GM19397 (cell line): Measurements from ENCODE around the gene UNC13C.
"Not testable (repeated sequence)": the region's sequence is repeated elsewhere in the genome, so short reads cannot be mapped to it uniquely, and the experiment has no call there.

Experiments
- ATAC-seq: cut with Tn5 transposase; IDR thresholded peaks from one replicate; pipeline ENCODE4 v1.9.1; 2021; ENCODE audit warnings: mild to moderate bottlenecking, moderate library complexity; ENCODE audit not compliant: unreplicated experiment

The UNC13C gene

DNA sequence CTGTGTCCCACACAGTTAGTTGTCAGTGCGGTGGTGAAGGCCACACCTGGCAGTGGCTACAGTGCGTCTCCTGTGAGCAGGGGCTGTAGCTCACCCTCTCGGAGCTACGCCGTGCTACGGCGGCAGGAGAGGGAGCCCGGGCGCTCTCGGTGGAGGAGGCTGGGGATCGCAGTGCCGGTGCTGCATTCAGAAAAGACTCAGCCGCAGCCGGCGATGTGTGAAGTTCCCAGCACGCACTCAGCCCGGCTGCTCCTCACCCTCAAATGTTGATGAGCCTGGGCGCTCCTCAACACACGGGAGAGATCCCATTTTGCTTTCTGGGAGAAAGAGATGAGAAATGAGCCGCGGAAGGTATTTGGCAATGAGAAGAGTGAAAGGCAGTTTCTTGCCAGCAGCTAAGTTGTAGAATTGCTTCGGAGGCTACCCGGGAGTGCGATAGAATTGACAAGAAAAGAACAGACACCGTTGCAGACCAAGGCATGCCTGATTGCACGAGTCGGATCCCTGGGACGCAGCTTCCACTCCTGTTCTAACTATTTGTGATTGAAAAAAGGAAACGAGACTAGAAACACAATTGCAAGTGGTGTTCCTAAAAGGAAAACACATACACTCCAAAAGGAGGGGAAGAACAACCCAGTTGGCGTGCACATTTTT is at the start of gene UNC13C:
Gene UNC13C, plus strand, starts transcription at position 189 of the 654 bp plus-strand sequence. CDS start 34,463 bp downstream, outside the sequence.
- no peak for ATAC-seq

DNA sequence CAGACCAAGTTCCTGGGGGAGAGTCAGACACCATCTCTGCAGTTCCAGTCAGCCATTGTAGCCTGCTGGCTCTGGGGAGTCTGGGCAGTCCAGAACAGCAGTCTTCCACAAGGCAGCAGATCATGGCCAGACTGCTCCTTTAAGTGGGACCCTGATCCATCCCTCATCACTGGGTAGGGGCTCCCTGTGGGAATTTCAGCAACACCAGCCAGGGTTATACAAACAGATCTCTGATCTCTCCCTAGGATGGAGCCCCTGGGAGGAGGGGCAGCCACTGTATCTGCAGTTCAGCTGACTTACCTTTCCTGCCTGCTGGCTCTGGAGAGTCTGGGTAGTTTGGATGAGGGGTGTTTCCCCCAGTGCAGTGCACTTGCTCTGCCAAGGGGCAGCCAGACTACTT is 42.1 kb upstream of the UNC13C start:
- ATAC-seq, result no peak

DNA sequence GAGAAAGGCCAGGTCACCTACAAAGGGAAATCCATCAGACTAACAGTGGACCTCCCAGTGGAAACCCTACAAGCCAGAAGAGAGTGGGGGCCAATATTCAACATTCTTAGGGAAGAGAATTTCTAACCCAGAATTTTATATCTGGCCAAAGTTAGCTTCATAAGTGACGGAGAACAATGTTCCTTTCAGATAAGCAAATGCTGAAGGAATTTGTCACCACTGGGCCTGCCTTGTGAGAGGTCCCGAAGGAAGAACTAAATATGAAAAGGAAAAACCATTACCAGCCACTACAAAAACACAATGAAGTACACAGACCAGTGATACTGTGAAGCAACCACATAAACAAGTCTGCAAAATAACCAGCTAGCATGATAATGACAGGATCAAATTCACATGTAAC is 40.6 kb upstream of the UNC13C start:
- not testable (repeated sequence) for ATAC-seq

DNA sequence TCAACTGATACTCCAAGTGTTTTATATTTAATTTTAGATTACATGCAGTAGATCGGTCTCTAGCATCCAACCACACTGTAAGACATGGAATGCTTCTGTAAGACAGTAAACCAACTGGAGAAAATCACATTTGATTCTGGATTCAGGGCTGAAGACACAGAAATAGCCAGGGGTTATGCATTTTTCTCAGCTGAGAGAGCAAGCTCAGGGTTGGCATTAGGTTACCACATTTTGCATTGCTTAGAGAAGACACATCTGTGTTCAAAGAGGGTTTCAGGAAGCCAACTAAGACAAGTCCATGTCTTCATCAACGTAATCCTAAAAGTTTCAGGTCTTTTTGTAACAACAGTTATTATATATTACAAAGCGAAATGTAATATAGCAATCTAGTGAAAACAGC is 27.7 kb upstream of the UNC13C start:
- ATAC-seq, result no peak

DNA sequence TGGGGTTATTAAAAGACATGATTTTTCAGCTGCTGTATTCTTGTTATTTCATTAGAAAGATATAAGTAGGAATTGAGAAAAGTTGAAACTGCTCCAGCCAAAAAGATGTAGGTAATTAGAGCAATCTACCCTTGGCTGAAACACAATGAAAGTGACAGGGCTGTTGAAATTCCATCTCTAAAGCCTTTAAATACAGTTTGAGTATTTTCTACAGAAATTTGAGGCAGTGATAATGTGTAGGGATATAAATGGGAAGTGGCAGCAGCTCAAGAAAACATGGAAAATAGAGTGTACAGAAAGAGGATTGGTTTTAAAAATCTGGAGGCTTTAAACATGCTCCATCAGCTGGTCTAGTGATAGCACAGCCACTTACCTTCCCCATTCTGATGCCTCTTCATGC is 22.8 kb upstream of the UNC13C start:
- no peak for ATAC-seq

DNA sequence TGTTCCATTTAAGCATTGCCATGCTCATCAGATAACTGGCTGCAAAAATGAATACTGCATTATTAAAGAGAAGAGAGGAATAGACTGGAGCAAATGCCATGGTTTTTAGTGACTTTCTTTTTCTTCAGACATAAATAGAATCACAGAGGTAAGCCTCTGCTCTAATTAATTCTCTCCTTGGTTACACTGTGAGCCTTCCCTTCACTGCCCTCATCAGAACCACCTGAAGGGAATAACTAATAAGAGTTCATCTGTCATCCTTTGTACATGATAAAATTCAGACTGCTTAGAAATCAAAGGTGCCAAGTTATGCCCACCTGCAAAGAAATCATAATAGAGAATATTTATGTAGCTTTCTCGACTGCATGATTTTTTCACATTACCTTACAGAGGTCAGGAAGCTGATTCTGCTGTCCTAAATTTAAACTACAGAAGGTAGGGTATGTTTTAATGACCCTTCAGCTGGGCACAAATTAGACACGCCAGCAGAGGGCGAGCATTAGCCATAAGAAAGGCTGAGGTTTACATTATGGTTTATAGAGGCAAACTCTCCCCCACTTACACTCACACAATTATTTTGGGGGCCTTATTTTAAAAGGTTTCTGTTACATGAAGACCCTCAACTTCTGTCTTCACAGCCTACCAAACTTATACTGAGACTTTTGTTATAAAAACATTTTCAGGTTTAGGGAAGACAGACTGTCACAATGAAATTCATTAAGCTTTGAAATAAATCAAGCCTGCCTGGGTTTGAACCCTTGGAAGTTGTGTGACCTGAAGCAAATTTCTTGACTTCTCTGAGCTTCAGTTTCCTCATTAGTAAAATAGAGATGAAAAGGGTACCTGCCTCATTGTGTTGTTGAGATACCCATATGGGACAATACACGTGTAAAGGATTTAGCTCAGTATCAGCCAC is 15.3 kb upstream of the UNC13C start:
- no peak for ATAC-seq

DNA sequence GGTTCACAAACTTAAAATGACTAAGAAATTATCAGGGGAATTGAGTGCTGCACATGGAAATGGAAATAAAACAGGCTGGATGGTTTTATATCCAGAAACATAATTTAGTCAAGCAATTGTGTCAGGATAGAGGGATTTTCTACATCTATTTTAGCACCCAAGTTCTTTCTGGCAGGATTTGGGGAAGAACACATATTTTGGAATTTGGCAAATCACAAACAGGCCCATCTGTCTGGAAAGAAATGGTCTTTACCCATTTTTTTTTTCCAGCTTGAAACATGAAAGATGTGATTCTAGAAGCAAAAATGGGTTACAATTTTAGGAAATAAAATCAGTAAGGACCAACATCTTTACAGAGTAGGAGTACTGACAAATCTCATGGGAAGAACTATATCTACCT is 14.4 kb upstream of the UNC13C start:
- no peak for ATAC-seq

DNA sequence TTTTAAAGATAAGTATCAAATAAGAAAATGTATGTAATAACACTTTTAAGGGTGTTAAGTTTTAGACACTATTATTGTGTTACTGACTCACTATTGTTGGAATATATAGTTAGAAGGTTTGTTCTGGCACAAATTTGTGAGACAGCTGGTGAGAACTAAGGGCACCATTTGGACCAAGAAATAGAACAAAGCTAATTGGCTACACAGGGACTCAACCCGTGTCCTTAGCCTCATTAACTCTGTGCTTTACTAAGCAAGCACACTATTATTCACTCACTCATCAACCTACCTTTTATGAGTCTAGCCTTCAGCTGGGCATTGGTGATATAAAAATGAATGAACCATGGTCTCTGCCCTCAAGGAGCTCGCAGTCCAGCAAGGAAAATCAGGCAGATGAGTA is 4.1 kb upstream of the UNC13C start:
- no peak for ATAC-seq

DNA sequence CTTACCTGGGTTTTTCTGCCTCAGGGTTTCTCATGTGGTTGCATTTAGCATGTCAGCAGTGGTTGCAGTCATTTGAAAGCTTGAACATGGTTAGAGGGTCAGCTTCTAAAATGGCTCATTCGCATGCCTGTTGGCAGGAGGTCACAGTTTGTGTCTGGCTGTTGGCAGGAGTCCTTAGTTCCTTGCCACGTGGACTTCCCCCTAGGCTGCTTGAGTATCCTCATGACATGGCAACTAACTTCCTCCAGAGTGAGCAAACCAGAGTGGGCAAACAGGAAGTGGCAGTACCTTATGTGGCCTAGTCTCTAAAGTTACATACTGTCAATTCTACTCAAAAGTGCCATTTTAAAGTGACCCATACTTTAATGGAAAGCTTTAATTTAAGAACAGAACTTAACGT is 3.4 kb upstream of the UNC13C start:
- no peak for ATAC-seq

DNA sequence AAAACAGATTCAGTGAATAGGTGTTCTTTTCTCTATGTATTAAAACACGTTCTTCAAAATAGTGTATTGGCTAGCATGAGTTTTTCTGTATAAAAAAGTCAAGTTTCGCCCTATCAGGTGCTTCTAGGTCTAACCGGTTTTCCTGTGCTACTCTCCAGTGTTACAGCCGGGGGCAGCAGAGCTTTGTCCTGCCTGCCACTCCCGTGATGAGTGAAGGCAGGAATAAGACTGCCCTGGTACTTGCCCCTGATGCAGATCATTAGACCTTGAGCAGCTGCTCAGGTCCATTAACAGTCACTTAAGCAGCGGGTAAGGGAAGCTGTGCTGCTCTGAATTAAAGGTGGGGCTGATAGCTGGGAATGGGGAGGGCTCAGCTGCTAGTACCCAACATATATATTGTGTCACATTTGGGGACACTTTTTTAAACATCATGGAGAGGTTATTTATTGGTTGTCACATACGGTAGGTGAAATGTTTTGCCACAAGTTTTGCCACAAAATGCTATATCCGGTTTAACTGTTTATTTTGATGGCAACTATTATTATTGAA is 1.3 kb upstream of the UNC13C start:
- no peak for ATAC-seq

DNA sequence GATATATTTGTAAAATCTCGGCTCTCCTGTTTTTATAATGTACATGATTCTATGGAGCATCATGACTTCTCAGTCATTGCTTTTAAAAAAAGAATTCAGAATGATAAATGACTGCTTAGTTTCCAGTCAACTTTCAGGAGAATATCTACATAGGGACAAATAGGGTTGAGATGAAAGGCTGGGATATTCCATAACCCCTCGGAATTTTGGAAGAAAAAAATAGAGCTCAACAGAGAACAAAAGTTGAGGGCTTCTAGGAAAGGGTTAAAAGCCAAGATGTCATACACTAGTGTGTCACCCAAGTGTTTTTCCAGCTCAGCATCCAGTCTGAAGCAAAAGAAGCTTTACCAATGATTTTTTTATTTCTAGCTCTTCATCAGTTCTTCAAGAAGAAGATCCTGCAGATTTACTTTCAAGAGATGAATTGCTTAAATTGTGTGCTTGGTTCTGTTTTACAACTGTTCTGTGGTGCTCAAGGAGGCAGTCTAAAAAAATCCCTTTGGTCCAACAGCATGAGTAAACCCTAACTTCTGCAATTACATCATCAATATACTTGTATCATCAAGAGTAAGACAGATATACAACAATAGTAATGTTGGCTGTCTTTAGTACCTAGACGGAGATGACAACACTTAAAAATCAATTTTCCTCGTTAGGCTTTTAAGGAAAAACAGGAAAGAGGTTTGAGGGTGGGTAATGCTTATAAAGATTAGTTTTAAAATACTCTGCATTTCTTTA is 979 bp downstream of the UNC13C start:
- ATAC-seq, result no peak

DNA sequence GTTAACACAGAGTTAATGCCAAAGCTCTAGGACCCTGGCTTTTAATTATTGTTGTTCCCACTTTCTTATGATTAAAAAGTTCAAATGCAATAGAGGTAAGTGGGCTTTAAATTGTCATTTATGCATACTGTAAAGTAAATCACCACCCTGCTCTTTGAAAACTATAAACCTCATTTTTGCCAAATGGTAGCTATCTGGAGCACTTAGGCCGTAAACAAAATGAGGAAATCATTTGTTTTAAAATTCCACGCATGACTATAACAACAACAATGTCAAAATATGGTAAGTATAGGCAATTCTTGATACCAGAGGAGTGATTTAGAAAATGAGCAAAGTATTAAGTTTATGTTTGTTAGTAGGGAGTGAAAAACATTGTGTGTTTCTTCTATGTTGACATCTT is 1.8 kb downstream of the UNC13C start:
- no peak for ATAC-seq

DNA sequence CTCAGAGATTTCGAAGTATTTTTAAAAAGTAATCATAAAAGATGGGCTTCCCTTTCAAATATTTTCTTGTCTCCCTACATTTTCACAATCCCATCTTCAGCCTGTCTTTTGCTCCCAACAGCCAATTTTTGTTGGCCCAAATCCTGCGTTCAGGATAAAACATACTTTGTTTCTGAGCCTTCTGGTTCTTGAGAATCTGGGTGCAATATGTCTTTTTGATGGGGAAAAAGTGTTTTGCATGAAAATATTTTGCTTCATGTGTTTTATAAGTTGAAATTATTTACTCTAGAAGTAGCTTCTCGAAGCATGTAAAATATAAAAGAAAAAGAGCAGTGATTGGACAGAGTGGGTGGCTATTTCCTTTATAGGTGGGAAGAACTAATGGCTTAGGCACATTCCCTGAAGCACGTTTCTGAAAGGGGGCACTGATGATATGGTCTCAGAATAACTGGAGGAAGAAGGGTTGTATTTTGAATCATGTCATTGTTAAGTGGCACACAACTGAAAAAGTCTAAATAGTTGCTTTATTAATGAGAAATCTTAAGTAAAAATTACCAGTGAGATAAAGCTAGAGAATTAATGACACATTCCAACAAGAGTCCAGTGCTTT is 3.9 kb downstream of the UNC13C start:
- no peak for ATAC-seq

DNA sequence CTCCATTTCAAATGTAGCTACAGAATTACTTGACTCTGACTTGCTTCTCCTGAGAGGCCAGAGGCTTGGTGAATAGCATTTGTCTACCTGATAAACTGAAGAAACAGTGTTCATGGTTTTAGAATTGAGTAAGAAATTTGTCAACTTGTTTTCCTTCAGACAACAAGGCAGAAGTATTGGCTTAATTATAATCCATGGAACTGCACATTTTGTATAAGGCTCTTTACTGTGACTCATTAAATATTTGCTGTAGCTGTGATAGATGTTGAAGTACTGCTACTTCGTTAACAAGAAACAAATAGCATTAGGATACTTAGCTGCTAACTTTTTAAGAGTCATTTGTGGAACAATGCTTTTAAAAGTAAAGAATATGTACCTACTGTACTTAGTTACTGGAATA is 4.6 kb downstream of the UNC13C start:
- ATAC-seq, result no peak

DNA sequence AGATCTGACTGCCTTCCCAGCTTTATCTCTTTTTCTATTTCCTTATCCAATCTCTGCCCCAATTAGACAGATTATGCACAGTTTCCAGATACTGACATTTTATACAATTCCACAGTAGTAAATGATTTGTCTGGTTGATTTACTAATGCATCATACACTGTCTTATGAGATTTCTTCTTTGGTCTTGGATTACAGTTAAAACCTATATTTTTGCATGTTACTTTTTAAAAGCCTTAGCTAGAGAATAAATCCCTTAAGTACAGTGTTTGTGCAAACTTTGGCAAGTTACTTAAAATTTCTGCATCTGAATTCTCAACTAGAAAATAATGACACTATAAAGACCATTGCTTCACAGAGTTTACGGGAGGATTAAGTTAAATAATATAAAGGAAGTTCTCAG is 6.0 kb downstream of the UNC13C start:
- ATAC-seq, result no peak

DNA sequence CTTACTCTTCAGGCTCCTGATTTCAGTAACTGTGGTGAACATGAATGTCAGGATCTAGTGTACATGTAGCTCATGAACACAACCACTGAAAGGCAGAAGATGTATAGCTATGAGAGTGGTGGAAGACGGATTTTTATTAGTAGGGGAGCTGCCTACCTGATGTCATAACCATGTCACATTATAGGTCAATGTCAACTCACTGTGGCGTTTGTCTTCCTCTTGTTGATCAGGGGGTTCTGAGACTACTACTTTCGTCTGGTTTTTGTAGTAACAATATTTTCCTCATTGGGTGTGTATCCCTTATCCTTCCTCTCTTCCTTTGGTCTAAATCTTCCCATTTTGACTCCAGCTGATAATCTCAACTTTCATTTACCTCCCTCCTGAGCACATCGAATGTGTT is 7.3 kb downstream of the UNC13C start:
- no peak for ATAC-seq

DNA sequence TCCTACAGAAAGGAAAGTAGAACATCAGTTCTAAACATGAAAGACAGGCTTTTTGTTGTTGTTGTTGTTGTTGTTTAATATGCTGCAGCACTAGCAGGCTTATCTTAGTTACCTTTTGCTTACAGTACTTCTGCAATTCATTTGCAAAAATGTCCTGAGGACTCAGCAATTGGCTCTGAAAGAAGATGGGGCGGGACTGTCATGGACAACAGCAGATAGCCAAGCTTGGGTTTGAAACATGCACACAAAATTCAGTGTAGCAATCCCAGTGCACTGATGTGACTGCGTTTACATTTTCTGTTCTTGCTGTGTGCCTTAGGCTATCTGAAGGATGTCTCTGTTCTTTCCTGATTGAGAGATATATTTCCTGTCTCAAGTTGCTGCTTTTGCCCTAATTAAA is 9.2 kb downstream of the UNC13C start:
- no peak for ATAC-seq

DNA sequence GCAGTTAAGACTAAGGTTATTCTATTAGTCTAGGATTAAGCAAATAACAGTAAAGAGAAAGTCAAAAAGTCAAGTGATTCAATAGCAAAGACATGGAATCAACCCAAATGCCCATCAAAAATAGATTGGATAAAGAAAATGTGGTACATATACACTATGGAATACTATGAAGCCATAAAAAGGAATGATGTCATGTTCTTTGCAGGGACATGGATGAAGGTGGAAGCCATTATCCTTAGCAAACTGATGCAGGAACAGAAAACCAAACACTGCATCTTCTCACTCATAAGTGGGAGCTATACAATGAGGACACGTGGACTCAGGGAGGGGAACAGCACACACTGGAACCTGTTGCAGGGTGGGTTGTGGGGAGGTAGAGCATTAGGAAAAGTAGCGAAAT is 29.0 kb downstream of the UNC13C start:
- no peak for ATAC-seq

DNA sequence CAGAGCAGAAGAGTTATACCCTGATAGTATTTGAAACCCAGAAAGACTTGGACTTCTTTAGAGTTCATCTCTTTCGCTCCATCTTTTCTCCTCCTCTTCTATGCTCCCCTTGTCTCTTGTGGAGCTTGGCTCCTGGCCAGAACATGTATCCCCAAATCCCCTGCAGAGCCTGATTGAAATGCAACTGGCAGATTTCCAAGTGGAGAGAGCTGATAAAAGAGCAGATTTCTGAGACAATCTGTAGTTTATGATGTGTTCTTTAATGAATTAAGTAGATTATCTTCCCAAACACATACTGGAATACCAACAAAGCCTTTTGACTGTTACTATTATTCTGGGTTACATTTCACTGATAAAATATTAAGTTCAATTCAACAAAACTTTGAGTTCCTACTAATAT is 33.4 kb downstream of the UNC13C start:
- no peak for ATAC-seq

DNA sequence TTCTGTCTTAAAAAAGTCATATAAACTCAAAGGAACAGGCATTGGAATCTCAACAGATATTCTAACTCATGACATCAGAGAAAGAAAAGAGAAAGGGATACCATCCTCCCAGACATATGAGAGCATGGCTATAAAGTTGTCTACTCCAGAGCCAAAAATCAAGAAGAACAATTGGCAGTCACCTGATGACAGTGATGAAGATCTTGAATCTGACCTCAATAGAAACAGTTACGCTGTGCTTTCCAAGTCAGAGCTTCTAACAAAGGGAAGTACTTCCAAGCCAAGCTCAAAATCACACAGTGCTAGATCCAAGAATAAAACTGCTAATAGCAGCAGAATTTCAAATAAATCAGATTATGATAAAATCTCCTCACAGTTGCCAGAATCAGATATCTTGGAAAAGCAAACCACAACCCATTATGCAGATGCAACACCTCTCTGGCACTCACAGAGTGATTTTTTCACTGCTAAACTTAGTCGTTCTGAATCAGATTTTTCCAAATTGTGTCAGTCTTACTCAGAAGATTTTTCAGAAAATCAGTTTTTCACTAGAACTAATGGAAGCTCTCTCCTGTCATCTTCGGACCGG is 35.9 kb downstream of the UNC13C start:
- ATAC-seq, result no peak

DNA sequence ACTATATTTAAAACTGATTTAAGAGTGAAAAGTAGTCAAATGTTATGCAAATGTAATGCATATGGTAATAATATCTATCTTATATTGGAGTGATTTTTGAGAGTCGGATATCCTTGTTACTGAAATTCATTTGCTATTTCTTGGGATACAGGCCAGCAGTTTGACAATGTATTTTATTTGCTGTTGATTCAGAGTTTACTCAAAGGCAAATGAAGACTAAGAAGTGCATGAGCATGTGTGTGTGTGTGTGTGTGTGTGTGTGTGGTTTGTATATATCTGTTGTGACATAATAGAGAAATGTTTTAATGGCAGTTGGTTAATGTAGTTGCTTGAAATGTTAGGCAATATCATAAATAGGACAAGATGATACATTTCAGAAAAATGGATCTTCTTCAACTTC is 39.0 kb downstream of the UNC13C start:
- ATAC-seq, result no peak
